Activated T-helper 1 cell treated with anti-CD3 and anti-CD28 coated beads, Interleukin-12 subunit alpha, Interleukin-12 subunit beta, Interleukin-2, Interleukin-4 antibody, amounts not matched to agents 30 ng/mL and 10 ng/mL and 1 ng/mL, durations not matched to agents 14 hours and 24 hours and 36 hours (primary cell): ENCODE measurements around the gene AHI1. TPM values are rescaled to one million over a fixed set of nuclear protein-coding genes. Genes with fewer than 3 reads are reported as not detected.

Experiments used
- DNase-seq: peaks from one replicate; pipeline ENCODE4 v3.0.0; 2021; ENCODE audit warnings: low spot score
- H3K27ac Mint-ChIP-seq: one replicate; pipeline ENCODE4 v1.8.0; 2021; ENCODE audit warnings: mild to moderate bottlenecking, mixed read lengths
- H3K27me3 Mint-ChIP-seq: one replicate; pipeline ENCODE4 v1.8.0; 2022; ENCODE audit warnings: mild to moderate bottlenecking, moderate library complexity, mixed read lengths; ENCODE audit not compliant: insufficient read depth
- H3K36me3 Mint-ChIP-seq: one replicate; pipeline ENCODE4 v1.8.0; 2021; ENCODE audit warnings: low read depth, mixed read lengths
- H3K4me1 Mint-ChIP-seq: one replicate; pipeline ENCODE4 v1.8.0; 2021; ENCODE audit warnings: low read depth, mixed read lengths
- H3K4me3 Mint-ChIP-seq: one replicate; pipeline ENCODE4 v1.8.0; 2021; ENCODE audit warnings: mild to moderate bottlenecking, moderate library complexity, mixed read lengths
- H3K9me3 Mint-ChIP-seq: one replicate; pipeline ENCODE4 v1.8.0; 2021; ENCODE audit warnings: mixed read lengths
- intact Hi-C: fragments of 100-400 bp; cut with micrococcal nuclease; formaldehyde crosslinking; loops from one replicate; pipeline ENCODE4 v1.15.1; 2024
- total RNA-seq: library from RNA; stranded (reverse); gene quantifications from 2 replicates; pipeline ENCODE4 v1.2.3, GENCODE V29; 2022

Gene AHI1
- total RNA-seq, 1 donor from 2014 or later, result 142 TPM

DNA sequence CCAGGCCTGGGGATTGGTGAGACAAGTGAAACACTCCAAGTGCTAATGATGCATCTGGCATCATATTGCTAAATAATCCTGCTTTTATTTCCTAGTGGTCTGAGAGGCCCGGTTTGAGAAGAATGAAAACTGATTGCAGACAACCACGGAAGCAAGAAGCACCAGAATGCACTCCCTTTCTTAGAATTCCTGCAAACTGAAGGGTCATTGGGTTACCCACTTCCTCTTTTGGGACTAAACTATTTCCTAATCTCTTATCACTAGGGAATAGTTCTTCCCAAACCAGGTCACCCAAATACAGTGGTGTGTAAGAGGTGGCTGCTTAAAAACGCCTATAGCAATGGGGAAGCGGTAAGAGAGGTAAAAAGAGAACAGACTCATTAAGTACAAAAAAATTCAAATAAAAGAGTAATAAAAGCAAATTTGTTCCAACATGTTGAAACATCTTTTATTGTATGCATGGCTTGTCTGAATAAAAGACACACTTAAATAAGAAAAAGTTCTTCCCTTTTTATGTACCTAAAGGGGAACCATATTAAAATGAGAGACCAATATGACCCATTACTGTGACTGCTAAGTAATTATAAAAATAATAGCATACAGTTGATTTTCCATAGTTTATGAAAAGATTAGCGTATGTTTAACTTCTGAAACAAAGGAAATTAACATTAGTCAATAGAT is 190.7 kb downstream of the AHI1 start:
- Mint-ChIP-seq H3K9me3 (peaks cover 10% of the 10 kb centered on the region), H3K4me3 (no peak overlapping the region), H3K4me1 (no peaks in the 10 kb centered on the region), H3K27ac (no peak overlapping the region), H3K27me3 (no peaks in the 10 kb centered on the region), H3K36me3 (peaks cover 27% of the 10 kb centered on the region)
- no peak for DNase-seq
- intact Hi-C loops, result no loop called here

DNA sequence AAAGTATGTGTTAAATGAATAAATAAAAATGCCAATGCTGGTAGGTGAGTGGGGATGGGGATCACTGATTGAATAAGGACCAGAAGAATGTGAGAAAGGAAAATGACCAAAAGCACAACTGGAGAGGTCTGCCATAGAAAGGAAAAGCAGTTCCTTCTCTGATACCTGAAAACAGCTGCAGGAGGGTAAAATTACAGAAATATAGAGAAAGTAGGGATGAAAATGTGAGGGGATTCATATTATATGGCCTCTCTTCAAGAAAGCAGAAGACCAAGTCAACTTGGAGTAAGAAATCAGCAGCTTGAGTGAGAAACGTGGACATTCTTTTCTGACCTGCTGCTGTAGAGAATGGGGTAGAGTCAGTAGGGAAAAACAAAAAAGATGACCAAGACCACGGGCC is 191.4 kb downstream of the AHI1 start:
- H3K4me3 Mint-ChIP-seq, result no peak overlapping the region
- intact Hi-C loops, result no loop called here
- peaks cover 10% of the 10 kb centered on the region for H3K9me3 Mint-ChIP-seq
- no peak overlapping the region for H3K27ac Mint-ChIP-seq
- no peak for DNase-seq
- H3K27me3 Mint-ChIP-seq, result no peaks in the 10 kb centered on the region
- peaks cover 26% of the 10 kb centered on the region for H3K36me3 Mint-ChIP-seq
- no peaks in the 10 kb centered on the region for H3K4me1 Mint-ChIP-seq

DNA sequence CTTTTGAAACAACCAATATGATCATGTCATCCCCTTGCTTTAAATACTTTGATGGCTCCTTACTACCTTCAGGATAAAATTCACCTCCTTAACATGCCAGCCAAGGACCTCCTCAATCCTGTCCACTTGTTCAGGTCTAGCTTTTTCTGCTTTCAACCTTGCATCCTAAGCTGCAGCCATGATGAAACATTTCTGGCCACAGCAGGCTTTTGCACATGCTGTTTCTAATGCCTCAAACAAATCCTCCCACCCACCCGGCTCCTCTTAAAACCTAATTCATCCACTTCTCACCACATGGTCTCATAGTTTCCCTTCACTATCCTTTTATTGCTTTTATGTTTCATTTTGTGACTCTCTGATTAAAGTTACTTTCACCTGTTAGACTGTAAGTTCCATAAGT is 191.9 kb downstream of the AHI1 start:
- Mint-ChIP-seq H3K27ac (no peak overlapping the region), H3K27me3 (no peaks in the 10 kb centered on the region), H3K4me1 (no peaks in the 10 kb centered on the region), H3K36me3 (peaks cover 26% of the 10 kb centered on the region), H3K9me3 (peaks cover 10% of the 10 kb centered on the region), H3K4me3 (no peak overlapping the region)
- intact Hi-C loops, result no loop called here
- no peak for DNase-seq

DNA sequence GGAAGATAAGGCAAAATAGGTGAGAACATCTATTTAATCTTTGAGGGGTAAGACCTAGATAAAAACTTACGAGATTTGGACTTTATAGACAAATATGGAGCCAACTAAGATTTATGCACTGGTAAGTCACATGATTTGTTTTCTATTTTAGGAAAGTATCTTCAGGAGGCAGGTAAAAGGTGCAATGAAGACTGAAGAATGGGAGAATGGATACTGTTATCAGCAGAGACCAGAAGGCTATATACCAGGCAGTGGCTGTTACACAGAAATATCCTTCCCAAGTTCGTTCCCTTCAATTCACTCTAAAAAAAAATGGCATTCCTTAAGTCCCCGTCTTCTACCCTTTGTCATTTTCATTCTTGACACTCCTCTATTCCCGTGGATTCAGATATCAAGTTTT is 192.7 kb downstream of the AHI1 start:
- peaks cover 28% of the 10 kb centered on the region for H3K36me3 Mint-ChIP-seq
- DNase-seq, result no peak

DNA sequence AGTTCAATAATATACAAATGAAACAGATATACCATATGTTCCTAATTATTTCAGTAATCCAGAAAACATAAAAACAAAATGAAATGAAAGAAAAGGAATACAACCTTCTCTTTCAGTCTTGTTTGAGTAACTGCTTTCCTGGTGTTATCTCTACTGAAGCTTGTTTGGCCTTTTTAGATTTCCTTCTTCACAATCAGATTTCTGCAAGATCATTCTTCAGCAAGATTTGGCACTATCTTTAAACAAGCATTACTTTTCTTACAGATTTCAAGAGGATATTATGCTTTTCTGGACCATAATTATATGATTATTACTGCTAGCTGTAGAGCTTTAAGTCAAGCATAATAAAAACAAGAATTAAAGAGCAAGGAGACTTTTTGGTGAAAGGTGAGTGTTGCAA is 196.2 kb downstream of the AHI1 start:
- DNase-seq, result no peak
- intact Hi-C loops, result no loop called here
- no peak overlapping the region for H3K4me3 Mint-ChIP-seq

More for the DNA sequence above, 192.7 kb downstream of the AHI1 start:
- Mint-ChIP-seq H3K27me3 (no peaks in the 10 kb centered on the region), H3K9me3 (peaks cover 10% of the 10 kb centered on the region), H3K4me3 (no peak overlapping the region), H3K4me1 (no peaks in the 10 kb centered on the region), H3K27ac (no peak overlapping the region)
- intact Hi-C loops, result no loop called here

DNA sequence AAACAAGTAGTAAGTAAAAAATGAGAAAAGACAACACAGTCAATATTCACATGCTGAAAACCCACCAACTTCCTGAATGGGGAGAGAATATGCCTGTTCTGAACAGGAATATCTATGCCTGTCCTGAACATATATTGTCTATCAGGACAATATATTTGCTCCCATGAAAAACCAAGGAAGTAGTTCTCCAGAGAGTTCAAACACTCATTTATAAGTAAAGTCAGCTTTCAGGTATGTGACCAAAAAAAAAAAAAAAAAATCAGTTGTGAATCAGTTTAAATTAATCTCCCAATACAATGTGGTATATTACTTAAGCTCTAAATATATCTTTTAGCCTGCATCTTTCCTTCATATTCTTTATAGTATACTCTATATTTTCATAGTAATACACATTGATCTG is 197.0 kb downstream of the AHI1 start:
- Mint-ChIP-seq H3K27me3 (no peaks in the 10 kb centered on the region), H3K27ac (no peak overlapping the region), H3K9me3 (peaks cover 11% of the 10 kb centered on the region), H3K36me3 (peaks cover 35% of the 10 kb centered on the region), H3K4me3 (no peak overlapping the region), H3K4me1 (peaks cover 14% of the 10 kb centered on the region)
- no peak for DNase-seq
- intact Hi-C loops, result no loop called here

More for the DNA sequence above, 196.2 kb downstream of the AHI1 start:
- Mint-ChIP-seq H3K9me3 (peaks cover 10% of the 10 kb centered on the region), H3K36me3 (peaks cover 40% of the 10 kb centered on the region), H3K27ac (no peak overlapping the region), H3K27me3 (no peaks in the 10 kb centered on the region), H3K4me1 (peaks cover 14% of the 10 kb centered on the region)

DNA sequence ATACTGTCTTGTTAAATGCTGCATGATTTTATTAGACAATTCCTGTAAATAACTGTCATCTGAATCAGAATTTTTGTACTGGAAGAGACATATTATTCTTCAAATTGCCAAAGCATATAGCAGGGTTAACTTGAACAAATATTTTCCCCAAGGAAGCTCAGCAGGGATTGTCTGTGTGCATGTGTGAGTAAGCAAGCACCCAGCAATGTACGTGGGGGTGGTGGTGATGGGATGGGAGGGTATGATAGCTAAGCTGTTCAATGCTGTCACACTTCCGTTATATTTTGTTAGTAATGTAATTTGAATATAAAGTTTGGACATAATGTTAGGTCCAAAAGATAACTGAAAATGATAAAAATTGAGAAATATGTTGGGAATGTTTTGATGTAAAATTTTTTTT is 198.3 kb downstream of the AHI1 start:
- DNase-seq, result no peak
- Mint-ChIP-seq H3K27me3 (no peaks in the 10 kb centered on the region), H3K4me3 (no peak overlapping the region), H3K9me3 (peaks cover 10% of the 10 kb centered on the region), H3K36me3 (peaks cover 36% of the 10 kb centered on the region), H3K27ac (no peak overlapping the region), H3K4me1 (peaks cover 14% of the 10 kb centered on the region)
- intact Hi-C loops, result loop anchor here (5.0 kb wide), 2 partner anchors 87 to 128 kb away; no protein-coding TSS in a partner anchor

DNA sequence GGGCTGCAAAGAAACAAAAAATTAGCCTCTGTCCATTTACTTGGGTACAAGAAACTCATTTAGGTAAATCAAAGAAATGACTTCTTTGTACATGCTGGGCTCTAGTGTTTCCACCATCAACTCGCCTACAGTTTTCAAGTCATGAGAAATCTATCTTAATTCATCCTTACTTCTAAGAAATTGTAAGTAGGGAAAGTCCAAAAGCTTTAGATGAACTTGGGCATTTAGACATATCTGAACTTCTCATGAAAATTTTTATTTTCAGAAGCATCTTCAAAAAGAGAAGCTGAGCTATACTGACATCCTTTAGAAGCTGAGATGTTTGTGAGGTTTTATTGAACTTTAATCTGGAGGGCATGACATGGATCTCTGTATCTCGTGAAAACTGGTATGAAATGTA is 199.1 kb downstream of the AHI1 start:
- intact Hi-C loops, result loop anchor here (1.0 to 5.0 kb wide), 4 partner anchors 84 to 244 kb away; partner anchors contain the start of gene HBS1L
- Mint-ChIP-seq H3K27ac (peak overlapping the region; percentile 78), H3K36me3 (peaks cover 34% of the 10 kb centered on the region), H3K4me1 (peaks cover 14% of the 10 kb centered on the region), H3K27me3 (no peaks in the 10 kb centered on the region), H3K4me3 (no peak overlapping the region), H3K9me3 (peaks cover 10% of the 10 kb centered on the region)
- DNase-seq, result no peak

DNA sequence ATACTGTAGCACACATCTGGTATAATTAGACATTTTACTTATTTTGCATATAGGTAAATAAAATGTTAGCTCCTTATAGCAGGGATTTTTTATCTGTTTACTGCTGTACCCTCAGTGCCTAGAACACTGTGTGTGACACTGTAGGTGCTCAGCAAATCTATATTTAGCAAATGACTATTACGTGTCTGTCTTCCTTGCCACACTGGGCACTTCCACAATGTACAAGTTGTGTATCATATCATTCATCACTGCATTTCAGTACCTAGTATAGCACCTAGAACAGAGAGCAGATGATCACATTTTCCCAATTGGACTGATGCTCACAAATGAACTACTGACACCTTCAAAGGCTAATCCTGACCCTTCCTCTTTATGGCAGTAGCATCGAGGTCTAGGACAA is 200.8 kb downstream of the AHI1 start:
- no peak for DNase-seq
- peaks cover 26% of the 10 kb centered on the region for H3K36me3 Mint-ChIP-seq
- H3K4me1 Mint-ChIP-seq, result peaks cover 14% of the 10 kb centered on the region
- intact Hi-C loops, result loop anchor here (5.0 kb wide), 2 partner anchors 84 to 131 kb away; no protein-coding TSS in a partner anchor
- no peaks in the 10 kb centered on the region for H3K27me3 Mint-ChIP-seq
- peaks cover 4% of the 10 kb centered on the region for H3K9me3 Mint-ChIP-seq
- H3K4me3 Mint-ChIP-seq, result no peak overlapping the region
- no peak overlapping the region for H3K27ac Mint-ChIP-seq

DNA sequence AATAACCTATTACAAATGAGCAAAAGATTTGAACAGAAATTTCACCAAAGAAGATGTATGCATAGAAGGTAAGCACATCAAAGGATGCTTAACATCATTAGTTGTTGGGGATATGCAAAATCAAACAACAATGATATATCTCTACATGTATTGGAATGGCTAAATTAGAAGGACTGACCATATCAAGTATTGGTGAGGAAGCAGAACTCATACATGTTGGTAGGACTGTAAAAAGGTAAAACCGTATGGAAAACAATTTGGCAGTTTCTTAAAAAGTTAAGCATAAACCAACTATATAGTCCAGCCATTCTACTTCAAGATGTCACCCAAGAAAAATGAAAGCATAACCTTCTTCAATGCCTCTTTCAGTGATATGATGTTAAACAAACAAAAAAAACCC is 202.5 kb downstream of the AHI1 start:
- intact Hi-C loops, result loop anchor here (5.0 kb wide), 2 partner anchors 83 to 132 kb away; no protein-coding TSS in a partner anchor
- H3K4me1 Mint-ChIP-seq, result peaks cover 14% of the 10 kb centered on the region

DNA sequence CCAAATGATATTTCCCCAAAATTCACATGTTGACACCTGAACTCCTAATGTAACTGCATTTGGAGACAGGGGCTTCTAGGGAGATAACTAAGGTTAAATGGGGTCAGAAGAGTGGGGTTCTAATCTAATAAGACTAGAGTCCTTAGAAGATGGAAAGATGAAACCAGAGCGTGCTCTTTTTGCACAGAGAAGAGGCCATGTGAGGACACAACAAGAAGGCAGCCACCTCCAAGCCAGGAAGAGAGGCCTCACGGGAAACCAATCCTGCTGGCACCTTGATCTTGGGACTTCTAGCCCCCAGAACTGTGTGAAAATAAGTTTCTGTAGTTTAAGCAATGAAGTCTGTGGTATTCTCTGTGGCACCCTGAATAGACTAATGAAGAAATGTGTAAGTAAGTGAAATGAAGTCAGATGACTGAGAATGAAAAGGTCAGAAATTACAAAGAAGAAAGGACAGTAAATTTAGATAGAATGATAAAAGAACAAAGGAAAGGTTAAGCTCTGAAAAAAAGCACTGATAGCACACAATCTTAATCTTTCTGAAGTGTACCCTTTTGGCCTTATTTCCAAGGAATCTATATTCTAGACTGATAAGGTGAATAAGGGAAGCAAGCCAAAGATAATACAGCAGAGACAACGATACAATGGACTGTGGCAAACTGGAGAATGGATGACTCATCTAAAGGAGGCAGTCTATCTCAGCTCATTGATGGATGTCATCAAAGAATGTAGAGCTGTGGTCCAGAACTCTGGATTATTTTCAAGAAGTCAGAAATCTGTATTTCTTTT is 206.1 kb downstream of the AHI1 start:
- intact Hi-C loops, result no loop called here

More for the DNA sequence above, 202.5 kb downstream of the AHI1 start:
- DNase-seq, result no peak
- H3K27me3 Mint-ChIP-seq, result no peaks in the 10 kb centered on the region
- H3K36me3 Mint-ChIP-seq, result peaks cover 21% of the 10 kb centered on the region
- H3K27ac Mint-ChIP-seq, result no peak overlapping the region
- H3K9me3 Mint-ChIP-seq, result peaks cover 4% of the 10 kb centered on the region
- H3K4me3 Mint-ChIP-seq, result no peak overlapping the region

DNA sequence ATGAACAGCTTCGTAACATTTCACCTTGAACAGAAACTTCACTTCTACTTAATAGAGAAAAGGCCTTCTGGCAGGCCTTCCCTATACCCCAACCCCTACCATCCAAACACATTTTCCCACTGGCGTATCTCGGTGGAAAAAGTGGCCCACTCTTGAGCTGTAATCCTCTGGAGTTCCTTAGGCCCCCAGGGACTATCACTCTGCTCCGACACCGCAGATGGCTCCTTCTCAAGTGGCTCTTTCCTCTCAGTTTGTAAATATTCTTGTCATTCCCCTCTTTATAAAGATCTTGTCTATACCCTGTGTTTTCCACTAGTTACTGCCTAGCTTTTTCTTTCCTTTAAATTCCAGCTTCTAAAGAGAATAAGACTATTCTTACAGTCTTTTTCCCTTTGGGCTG is 207.7 kb downstream of the AHI1 start:
- H3K27me3 Mint-ChIP-seq, result no peaks in the 10 kb centered on the region
- DNase-seq, result no peak
- H3K4me3 Mint-ChIP-seq, result no peak overlapping the region
- intact Hi-C loops, result no loop called here
- H3K27ac Mint-ChIP-seq, result no peak overlapping the region
- peaks cover 16% of the 10 kb centered on the region for H3K4me1 Mint-ChIP-seq
- H3K36me3 Mint-ChIP-seq, result peaks cover 18% of the 10 kb centered on the region
- peaks cover 7% of the 10 kb centered on the region for H3K9me3 Mint-ChIP-seq

More for the DNA sequence above, 206.1 kb downstream of the AHI1 start:
- Mint-ChIP-seq H3K4me3 (no peak overlapping the region), H3K27ac (no peak overlapping the region), H3K4me1 (peaks cover 11% of the 10 kb centered on the region), H3K9me3 (peaks cover 11% of the 10 kb centered on the region), H3K27me3 (no peaks in the 10 kb centered on the region), H3K36me3 (peaks cover 20% of the 10 kb centered on the region)
- no peak for DNase-seq

DNA sequence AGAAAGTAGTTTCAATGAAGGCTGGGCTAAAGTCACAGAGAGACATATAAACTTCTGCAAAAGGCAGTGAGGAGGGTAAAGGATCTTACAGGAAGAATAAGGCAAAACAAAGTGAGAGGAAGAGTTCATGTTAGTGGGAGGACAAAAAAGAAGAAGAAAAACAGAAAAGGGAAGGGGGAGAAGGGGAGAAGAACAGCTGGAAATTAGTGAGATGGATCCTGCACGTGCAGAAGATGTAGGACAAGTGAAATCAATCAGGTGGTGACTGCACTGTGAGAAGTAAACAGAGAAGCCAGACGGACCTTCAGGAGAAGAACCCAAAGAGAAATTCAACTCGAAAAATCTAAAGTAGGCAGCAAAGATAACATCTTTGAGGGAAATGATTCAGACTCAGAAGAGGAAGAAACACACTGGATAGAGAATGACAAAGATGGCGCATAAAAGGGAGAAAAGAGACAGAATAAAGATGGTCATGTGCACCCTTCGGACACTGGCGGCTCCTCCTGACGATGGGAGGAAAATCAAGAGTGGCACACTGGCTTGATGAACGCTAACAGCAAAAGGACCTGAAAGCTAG is 210.5 kb downstream of the AHI1 start:
- Mint-ChIP-seq H3K36me3 (peaks cover 22% of the 10 kb centered on the region), H3K27me3 (no peaks in the 10 kb centered on the region), H3K27ac (peak overlapping the region; percentile 74), H3K4me3 (no peak overlapping the region), H3K9me3 (peaks cover 7% of the 10 kb centered on the region), H3K4me1 (peaks cover 16% of the 10 kb centered on the region)
- no peak for DNase-seq
- intact Hi-C loops, result no loop called here
